HG02970 (cell line): ENCODE results near the gene UFSP1.

Source experiments
- ATAC-seq: cut with Tn5 transposase; IDR thresholded peaks from one replicate; pipeline ENCODE4 v1.9.1; 2021; ENCODE audit warnings: mild to moderate bottlenecking, moderate library complexity, moderate number of reproducible peaks; ENCODE audit not compliant: unreplicated experiment, low FRiP score

The UFSP1 gene

GRCh38 chr7:100882785-100883526, 6.6 kb downstream of the UFSP1 start:
- no peak for ATAC-seq

GRCh38 chr7:100882201-100882600, 7.3 kb downstream of the UFSP1 start:
- ATAC-seq = no peak

DNA sequence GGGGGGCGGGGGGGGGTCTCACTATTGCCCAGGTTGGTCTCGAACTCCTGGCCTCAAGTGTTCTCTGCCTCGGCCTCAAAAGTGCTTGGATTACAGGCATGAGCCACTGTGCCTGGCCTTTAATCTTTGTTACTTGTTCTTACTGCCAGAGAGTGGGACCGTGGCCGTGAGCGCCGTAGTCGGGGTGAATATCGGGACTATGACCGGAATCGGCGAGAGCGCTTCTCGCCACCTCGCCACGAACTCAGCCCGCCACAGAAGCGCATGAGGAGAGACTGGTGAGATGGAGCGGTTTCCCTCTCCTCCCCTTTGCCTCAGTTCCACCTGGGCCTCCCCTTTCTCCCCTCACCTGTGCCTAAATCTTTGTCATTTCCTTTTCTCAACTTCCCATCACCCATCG, 8.4 kb downstream of the UFSP1 start:
- no peak for ATAC-seq

GRCh38 chr7:100880645-100881044, 8.9 kb downstream of the UFSP1 start:
- ATAC-seq = no peak

DNA sequence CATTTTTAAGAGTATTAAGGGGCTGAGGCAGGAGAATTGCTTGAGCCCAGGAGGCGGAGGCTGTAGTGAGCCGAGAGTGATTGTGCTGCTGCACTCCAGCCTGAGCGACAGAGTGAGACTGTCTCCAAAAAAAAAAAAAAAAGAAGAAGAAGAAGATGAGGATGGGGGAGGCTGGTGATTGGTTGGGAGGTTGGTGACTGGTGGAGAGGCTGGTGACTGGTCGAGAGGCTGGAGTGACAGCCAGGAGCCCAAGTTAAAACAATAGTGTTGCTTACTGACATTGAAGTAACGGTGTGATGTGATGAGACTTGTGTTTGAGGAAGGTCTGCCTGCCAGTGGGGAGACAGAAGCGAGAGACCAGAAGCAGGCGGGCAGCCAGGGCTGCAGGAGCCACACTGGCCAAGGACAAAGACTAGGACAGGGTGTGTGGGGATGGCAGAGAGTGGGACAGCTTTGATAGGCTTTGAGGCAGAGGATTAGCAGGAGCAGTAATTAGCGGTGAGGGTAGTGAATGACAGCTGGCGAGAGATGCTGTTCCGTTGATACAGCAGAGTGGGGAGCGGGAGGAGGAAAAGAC, 9.7 kb downstream of the UFSP1 start:
- no peak for ATAC-seq

GRCh38 chr7:100878685-100879084, 10.8 kb downstream of the UFSP1 start:
- ATAC-seq = no peak

GRCh38 chr7:100878013-100878412, 11.5 kb downstream of the UFSP1 start:
- ATAC-seq = no peak

- ATAC-seq = peak; percentile 22
Observed at GRCh38 chr7:100875356-100875751, 14.2 kb downstream of the UFSP1 start.

- ATAC-seq = peak; percentile 79
Observed at GRCh38 chr7:100874577-100875355, 14.7 kb downstream of the UFSP1 start, which contains the start of gene SRRT. SRRT (plus strand) TSS chr7:100875103; CDS start chr7:100875591, 488 bp downstream.

- ATAC-seq = no peak
Observed at GRCh38 chr7:100874300-100874576, 15.3 kb downstream of the UFSP1 start.

DNA sequence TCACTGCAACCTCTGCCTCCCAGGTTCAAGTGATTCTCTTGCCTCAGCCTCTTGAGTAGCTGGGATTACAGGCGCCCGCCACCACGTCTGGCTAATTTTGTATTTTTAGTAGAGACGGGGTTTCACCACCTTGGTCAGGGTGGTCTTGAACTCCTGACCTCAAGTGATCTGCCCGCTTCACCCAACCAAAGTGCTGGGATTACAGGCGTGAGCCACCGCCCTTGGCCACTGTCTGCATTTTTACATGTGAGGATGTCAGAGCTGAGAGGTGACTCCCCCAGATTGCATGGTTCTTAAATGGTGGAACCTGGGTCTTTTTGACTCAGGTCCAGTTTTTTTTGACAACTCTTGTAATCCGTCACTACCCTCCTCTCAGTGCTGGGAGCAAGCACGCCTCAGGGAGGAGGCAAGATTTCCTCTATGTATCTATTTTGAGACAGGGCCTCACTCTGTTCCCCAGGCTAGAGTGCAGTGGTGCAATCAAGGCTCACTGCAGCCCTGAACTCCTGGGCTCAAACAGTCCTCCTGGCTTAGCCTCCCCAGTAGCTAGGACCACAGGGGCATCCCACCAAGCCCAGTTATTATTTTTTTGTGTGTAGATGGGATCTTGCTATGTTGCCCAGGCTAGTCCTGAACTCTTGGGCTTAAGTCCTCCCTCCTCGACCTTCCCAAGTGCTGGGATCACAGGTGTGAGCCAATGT, 15.8 kb downstream of the UFSP1 start:
- ATAC-seq = no peak

- ATAC-seq = no peak
Observed at GRCh38 chr7:100867776-100868485, 21.6 kb downstream of the UFSP1 start.

GRCh38 chr7:100867040-100867775, 22.3 kb downstream of the UFSP1 start, which contains the start of gene TRIP6:
TRIP6 (plus strand) TSS chr7:100867387; CDS start chr7:100867498, 111 bp downstream.
- no peak for ATAC-seq

DNA sequence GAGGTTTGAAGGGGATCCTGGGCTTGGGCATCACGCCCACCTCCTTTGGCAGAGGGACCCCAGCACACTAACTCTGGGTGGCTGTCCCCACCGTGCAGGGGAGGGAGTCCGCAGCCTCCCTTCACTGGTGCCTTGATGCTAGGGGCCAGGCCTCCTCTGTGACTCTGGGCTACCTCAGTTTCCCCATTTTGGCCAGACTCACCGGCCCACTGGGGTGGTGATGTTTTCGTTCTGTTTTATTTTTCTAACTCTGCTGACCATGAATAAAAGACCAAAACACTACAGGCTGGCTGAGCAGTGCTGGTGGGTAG, 22.8 kb downstream of the UFSP1 start:
- ATAC-seq = no peak

DNA sequence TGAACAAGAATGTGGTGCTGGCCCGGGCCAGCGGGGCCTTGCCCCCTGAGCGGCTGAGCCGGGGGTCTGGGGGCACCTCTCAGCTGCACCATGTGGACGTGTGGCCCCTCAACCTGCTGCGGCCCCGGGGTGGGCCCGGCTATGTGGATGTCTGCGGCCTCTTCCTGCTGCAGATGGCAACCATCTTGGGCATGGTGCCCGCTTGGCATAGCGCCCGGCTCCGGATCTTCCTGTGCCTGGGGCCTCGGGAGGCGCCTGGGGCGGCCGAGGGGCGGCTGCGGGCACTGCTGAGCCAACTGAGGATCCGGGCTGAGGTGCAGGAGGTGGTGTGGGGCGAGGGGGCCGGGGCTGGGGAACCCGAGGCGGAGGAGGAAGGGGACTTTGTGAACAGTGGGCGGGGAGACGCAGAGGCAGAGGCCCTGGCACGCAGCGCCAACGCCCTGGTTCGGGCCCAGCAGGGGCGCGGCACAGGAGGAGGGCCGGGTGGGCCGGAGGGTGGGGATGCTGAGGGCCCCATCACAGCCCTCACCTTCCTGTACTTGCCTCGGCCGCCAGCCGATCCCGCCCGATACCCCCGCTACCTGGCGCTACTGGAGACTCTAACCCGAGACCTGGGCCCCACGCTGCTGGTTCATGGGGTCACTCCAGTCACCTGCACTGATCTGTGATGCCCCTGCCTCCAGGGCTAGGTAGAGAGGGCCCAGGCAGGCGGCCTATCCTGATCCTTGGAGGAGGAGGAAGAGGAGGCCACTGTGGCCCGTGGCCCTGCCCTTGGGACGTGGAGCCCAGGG, 23.4 kb downstream of the UFSP1 start:
- no peak for ATAC-seq

- ATAC-seq = no peak
Observed at GRCh38 chr7:100865372-100865911, 24.1 kb downstream of the UFSP1 start.

- ATAC-seq = no peak
Observed at GRCh38 chr7:100864263-100864845, 25.2 kb downstream of the UFSP1 start.

DNA sequence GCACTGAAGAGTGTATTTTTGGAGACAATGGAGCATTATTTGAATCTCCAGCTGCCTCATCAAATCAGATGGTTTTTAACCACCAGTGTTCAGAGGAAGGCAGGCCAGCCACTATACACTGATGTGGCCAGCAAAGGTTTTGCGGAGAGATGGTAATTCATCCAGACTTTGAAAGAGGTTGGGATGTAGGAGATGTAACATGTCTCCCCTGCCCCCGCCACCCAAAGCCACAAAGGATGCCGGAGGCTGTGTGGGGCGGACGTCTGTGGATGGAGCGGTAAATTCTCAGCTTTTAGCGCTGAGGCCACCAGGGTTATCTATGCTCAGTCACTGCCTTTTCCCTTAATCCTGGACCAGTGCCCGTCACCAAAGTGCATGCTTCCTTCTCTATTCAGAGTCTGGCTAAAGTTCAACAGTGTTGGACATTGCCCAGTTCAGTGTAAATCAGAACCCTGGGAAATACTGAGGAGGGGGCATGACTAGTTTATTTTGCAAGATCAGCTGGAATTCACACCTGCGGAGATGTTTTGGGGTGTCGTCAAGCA, 26.0 kb downstream of the UFSP1 start:
- no peak for ATAC-seq
